Measurements from ENCODE around the gene MGLL.

Gene MGLL

DNA sequence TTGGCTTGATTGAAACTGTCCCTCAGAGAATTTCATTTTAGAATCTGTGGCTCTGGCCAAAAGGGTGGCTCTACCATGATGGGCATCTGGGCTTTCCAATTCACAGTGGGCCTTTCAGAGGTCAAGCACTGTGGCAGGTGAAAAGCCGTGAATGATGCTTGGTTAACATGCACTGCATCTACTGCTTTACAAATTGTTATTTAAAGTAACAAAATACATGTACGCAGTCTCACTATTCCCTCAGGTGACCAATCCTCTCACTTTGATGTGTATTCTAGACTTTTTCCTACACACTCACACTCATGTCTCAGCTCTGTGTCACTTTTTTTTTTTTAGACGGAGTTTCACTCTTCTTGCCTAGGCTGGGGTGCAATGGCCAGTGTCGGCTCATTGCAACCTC, 70.5 kb downstream of the MGLL start:
- no peak for DNase-seq

DNA sequence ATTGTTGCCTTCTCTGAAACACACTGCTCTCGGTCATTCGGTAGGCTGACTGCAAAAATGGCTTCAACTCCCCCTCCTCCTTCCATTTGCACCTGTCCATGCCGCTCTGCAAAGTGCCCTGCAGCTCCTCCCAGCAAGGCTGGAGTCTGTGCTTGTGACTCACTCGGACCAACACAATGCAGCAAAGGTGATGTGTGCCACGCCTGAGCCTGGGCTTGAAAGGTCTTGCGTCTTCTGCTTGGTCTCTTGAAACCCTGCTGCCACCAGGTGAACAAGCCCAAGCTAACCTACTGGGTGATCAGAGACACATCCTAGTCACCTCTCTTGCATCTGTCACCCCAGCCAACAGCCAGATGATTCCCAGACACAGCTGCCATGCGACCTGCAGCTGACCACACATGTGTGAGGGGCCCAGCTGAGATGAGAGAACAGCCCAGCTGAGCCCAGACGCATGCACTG, 71.1 kb downstream of the MGLL start:
- DNase-seq: no peak

DNA sequence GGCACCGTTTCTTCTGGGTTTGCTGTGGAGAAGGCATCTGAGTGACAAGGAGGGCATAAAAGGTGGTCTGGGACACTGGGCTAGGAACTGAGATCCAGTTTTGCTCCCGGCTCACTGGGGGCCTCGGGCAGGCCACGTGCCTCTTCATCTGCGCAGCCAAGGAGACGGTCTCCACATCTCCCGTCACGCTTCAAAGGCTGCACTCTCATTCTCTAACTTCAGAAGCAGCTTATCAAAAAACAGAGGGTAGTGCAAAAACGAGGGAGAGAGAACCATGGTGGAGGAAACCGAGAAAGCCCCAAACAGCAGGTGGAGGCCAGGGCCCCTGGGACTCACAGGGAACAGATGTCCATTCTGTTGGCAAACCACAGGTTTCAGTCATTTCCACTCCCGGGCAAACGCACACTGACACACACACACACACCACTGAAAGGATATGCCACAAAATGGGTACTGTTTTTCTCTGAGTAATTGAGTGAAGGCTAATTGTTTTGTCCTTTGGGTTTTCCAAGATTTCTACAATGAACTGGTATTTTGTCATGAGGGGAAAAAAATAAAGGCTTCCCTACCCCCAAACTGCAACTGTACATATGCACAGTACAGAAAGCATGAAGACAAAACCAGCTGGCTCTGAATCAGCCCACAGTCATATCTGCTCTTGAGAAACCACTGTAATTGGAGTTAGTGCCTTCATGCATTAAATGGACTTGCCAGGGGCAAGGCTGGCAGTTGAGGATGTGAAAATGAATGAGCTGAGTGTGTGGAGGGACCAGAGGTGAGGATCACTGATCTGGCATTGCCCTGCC, 71.9 kb downstream of the MGLL start:
- DNase-seq: no peak

DNA sequence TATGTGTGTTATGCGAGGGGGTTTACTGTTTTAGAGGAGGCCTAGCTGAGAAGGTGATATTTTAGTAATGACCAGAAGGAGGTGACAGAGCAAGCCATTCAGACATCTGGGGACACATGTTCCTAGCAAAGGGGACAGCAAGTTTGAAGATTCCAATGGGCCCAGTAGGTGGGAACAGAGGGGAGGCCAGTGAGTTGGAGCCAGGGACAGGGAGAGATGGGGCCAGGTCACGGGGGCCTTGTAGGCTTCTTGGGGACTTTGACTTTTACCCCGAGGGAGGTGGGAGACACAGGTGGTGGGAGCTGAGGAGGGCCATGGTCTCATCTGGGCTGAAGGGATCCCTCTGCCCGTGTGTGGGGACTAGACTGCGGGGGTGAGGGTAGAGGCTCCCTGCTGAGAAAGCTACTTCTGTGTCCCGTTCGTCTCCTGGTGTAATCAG, 72.5 kb downstream of the MGLL start:
- no peak for DNase-seq

GRCh38 chr3:127749361-127749760, 73.0 kb downstream of the MGLL start:
- no peak for DNase-seq

GRCh38 chr3:127748754-127749327, 73.5 kb downstream of the MGLL start:
- no peak for DNase-seq

GRCh38 chr3:127747751-127748521, 74.4 kb downstream of the MGLL start:
- no peak for DNase-seq

DNA sequence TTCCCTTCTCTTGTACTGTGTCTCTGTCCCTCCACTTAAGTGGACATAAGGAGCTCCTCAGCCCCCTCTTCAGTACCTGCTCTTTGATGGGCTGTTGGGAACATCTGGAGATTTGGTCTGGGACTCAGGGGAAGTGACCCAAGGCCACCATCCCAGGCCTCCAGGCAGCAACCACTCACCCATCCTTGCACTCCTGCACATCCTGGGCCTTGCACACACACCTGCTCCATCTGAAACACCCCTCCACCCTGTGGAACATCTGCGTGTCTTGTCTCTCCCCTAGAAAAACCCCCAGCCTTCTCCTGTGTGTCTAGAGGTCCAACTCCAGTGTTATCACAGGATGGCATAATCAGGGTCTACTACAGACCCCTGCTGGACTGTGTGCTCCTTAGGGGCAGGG, 75.2 kb downstream of the MGLL start:
- DNase-seq: no peak

- DNase-seq: no peak
Measured at GRCh38 chr3:127746400-127747057, 75.8 kb downstream of the MGLL start.

DNA sequence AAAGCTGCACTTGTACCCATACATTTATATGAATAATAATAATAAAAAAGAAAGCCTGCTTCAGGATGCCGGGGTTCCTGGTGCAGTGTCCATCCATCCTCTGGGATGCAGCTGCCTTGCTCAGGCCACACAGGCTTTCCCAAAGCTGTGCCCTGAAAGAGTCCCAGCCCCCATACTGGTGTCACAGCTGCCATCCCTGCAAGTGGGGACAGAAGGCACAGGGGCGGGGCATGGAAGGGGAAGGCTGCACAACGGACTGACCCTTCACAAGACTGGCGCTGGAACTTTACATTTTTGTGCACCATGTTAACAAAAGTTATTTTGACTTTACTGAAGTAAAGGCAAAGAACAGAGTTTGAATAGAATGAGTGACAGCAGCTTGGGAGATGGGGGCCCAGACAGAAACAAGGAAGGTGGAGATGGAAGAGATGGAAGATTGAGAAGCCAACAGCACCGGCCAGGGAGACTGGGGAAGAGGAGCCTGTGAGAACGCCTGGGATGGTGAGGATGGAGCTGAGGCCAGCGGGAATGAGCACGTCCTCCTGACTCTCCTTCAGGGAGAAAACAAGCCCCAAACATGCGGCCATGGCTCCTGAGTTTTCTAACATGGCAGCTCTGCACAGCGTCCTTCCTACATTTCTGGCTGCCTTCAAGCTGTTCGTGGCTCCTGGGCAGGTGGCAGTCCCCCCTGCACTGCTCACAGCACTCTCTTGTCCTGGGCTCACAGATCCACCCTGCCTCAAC, 76.5 kb downstream of the MGLL start:
- DNase-seq: no peak

GRCh38 chr3:127744875-127745274, 77.4 kb downstream of the MGLL start:
- no peak for DNase-seq

DNA sequence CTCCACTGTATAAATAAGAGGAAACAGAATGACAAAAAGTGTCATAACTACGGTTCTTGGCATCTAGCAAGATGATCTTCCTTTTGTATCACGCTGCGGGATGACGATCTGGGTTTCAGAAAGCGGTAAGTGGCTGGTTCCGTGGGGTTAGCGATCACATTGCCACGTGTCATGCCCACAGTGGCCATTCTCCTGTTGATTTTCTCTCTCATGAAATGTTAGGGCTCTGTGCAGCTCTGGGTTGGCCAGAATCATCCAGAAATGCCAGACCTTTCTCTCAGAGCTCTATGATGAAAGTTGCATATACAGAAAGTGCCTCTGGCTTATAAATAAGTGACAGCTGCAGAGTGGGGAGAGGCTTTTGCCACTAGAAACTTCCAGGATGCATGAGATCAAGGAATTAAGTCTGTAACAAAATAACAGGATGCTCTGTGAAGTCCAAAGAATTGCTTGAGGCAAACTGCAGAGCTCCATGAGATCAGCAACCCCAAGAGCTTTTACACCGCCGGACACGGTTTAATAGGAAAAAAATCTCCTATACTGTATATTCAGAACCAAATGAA, 78.0 kb downstream of the MGLL start:
- no peak for DNase-seq

- DNase-seq: no peak
Measured at GRCh38 chr3:127743351-127744252, 78.7 kb downstream of the MGLL start.

- DNase-seq: no peak
Measured at GRCh38 chr3:127742580-127742979, 79.7 kb downstream of the MGLL start.

DNA sequence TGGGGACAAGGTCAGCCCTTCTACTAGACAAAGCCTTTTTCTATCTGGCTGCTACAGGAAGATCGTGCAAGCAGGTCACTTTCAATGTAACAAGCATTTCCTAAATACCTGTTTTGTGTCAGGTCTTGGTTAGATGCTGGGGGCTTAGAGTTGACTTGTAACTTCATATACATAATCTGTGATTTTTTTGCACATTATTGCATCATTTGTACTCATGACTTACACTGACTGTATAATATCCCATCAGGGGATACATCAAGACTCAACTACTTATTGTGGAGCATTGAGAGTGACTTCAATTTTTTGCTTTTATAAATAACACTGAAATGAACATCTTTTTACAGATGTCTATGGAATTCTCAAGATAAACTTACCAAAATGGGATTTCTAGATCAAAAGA, 80.6 kb downstream of the MGLL start:
- no peak for DNase-seq

- DNase-seq: no peak
Measured at GRCh38 chr3:127741246-127741645, 81.1 kb downstream of the MGLL start.

- DNase-seq: no peak
Measured at GRCh38 chr3:127740136-127740915, 82.0 kb downstream of the MGLL start.

DNA sequence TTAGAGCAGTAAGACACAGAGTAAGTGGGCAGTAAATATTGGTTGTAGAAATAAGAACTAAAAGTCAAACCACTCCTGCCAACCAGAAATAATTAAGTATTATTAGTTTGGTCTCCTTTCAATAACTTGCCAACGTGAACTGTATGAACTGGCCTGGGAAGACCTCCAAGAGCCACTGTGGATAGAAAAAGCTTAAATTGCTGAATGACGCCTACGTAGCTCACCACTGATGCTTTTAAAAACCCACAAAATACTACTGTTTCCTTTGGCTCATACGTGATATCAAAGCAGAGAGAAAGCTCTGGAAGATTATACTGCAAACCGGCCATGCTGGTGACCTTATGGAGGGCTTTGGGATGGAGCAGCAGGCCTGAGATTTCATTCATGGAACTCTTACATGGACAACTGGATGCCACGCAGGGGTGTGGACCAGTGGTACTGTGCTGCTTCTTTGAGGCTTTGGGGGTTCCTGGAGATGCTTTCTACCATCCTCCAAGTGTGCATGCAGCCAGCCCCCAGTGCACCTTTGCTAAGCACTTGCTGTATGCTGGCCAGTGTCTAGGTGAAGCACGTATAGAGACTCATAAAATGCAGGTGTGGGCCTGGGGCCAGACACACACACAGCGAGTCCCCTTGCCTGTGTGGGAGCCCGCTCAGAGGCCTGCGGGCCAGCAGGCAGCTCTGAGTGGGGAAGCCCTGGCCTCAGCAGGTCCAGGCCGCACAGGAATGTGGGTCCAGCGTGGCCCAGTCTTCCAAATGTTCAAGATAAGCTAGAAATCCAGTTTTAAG, 82.8 kb downstream of the MGLL start:
- DNase-seq: no peak

DNA sequence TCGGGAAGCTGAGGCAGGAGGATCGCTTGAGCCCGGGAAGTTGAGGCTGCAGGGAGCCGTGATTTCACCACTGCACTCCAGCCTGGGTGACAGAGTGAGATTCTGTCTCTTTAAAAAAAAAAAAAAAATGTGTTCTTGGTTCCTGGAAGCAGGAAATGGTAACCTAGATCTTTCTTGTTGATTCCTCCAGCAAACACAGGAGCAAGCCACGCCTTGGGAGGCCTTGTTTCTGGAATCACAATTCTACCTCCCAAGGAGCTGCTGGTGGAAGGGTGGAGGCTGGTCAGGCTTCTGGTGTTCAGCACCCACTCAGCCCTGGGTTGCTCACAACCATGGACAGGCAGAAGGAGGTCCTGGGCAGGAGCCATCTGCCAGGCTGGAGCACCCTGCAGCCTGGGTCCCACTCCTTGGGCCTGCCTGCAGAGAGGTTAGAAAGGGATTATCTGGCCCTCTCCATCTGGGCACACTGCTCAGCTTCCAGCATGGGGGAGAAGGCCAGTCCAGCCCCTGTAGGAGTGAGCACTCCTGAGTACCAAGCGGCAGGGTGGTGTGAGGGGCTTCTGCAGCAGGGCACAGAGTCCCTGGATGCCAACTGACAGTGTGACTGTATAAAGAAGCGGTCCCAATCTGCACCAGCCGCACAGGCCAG, 84.0 kb downstream of the MGLL start:
- no peak for DNase-seq
